H1 (cell line): ENCODE measurements around the gene MICU2.

ENCODE experiments used
- ASH2L ChIP-seq: fragments of 200-600, 300-600 bp; sonication (generic); IDR thresholded peaks from one replicate; pipeline ENCODE4 v1.7.1; 2017; ENCODE audit warnings: low read length
- BCL11A ChIP-seq, 2 experiments: IDR thresholded peaks; one replicate each; pipeline ENCODE4 v1.6.1; 2011; ENCODE audit warnings: low read depth in 2 of 2, low read length in 2 of 2, mild to moderate bottlenecking in 2 of 2
- CEBPB ChIP-seq: IDR thresholded peaks from 2 replicates; pipeline ENCODE4 v1.6.1; 2012; ENCODE audit warnings: low read depth, low read length
- NRF1 ChIP-seq: IDR thresholded peaks from 2 replicates; pipeline ENCODE4 v1.6.1; 2011; ENCODE audit warnings: mild to moderate bottlenecking, low read depth, low read length, improper control_type of control experiment
- ZNF274 ChIP-seq: IDR thresholded peaks from 2 replicates; pipeline ENCODE4 v1.7.0; 2012; ENCODE audit warnings: low read length, borderline replicate concordance; ENCODE audit errors: extremely low read depth
- TF ChIP-seq, protein P1 (sequence below): IDR thresholded peaks from 2 replicates; pipeline ENCODE4 v1.6.1; 2011; ENCODE audit warnings: low read length, improper control_type of control experiment
- TF ChIP-seq, protein P2 (sequence below): IDR thresholded peaks from 2 replicates; pipeline ENCODE4 v1.6.1; 2012; ENCODE audit warnings: inconsistent platforms
- TF ChIP-seq, protein P3 (sequence below), 3 experiments: IDR thresholded peaks; 1 replicate in 2 of 3; 2 replicates in 1 of 3; pipeline versions ENCODE4 v1.5.1 to v1.6.1; 2011; ENCODE audit warnings: low read length in 3 of 3, mild to moderate bottlenecking in 3 of 3, inconsistent platforms in 2 of 3, low read depth in 1 of 3, moderate library complexity in 1 of 3; ENCODE audit not compliant: insufficient read depth in 1 of 3; ENCODE audit errors: control extremely low read depth in 1 of 3

DNA sequence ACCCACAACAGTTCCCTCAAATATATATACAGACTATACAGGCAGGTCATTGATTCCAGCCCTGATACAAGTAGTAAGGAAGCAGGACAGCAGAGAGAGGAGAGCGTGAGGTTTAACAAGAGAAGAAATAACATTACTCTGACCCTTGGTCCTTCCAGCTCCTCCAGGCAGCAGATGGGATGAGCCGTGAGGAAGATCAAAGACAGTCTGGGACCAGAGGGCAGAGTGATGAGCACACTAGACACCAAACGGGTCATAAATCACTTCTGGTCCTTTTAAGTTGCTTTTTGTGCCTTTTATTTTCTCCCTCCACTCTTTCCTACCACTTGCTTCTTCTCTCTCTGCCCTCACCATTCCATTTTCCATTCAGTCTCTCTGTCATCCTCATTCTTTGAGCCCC is 16.9 kb upstream of the MICU2 start:
- TF ChIP-seq ZNF274 (no peak), CEBPB (no peak), NRF1 (no peak), BCL11A (IDR thresholded peaks at IDR 0.05; ENCODE audit: low read depth in 2 of 2, low read length in 2 of 2) (no peak), ASH2L (no peak)
- TF ChIP-seq, protein P1, sequence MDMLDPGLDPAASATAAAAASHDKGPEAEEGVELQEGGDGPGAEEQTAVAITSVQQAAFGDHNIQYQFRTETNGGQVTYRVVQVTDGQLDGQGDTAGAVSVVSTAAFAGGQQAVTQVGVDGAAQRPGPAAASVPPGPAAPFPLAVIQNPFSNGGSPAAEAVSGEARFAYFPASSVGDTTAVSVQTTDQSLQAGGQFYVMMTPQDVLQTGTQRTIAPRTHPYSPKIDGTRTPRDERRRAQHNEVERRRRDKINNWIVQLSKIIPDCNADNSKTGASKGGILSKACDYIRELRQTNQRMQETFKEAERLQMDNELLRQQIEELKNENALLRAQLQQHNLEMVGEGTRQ, result no peak
- TF ChIP-seq, protein P2, sequence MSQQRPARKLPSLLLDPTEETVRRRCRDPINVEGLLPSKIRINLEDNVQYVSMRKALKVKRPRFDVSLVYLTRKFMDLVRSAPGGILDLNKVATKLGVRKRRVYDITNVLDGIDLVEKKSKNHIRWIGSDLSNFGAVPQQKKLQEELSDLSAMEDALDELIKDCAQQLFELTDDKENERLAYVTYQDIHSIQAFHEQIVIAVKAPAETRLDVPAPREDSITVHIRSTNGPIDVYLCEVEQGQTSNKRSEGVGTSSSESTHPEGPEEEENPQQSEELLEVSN, result no peak
- TF ChIP-seq, protein P3, sequence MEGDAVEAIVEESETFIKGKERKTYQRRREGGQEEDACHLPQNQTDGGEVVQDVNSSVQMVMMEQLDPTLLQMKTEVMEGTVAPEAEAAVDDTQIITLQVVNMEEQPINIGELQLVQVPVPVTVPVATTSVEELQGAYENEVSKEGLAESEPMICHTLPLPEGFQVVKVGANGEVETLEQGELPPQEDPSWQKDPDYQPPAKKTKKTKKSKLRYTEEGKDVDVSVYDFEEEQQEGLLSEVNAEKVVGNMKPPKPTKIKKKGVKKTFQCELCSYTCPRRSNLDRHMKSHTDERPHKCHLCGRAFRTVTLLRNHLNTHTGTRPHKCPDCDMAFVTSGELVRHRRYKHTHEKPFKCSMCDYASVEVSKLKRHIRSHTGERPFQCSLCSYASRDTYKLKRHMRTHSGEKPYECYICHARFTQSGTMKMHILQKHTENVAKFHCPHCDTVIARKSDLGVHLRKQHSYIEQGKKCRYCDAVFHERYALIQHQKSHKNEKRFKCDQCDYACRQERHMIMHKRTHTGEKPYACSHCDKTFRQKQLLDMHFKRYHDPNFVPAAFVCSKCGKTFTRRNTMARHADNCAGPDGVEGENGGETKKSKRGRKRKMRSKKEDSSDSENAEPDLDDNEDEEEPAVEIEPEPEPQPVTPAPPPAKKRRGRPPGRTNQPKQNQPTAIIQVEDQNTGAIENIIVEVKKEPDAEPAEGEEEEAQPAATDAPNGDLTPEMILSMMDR (IDR thresholded peaks at IDR 0.05; ENCODE audit: control extremely low read depth in 1 of 3, insufficient read depth in 1 of 3, low read depth in 1 of 3, low read length in 3 of 3), result no peak
